ENCODE measurements around the gene WDR93. TPM values are rescaled to one million over a fixed set of nuclear protein-coding genes. Genes with fewer than 3 reads are reported as not detected.

The WDR93 gene
- polyA plus RNA-seq, 2 donors = 0.02 TPM; not detected in 1

GRCh38 chr15:89707577-89707976, 17.0 kb downstream of the WDR93 start:
- H3K9me3 ChIP-seq (ENCODE audit: control insufficient read depth in 2 of 2, insufficient read depth in 1 of 2, low read depth in 1 of 2, low read length in 1 of 2) = no peaks in the 10 kb centered on the region
- WGBS, 2 donors = 45 to 61% methylated on average over 1 of the region's 1 CpG
- no peak overlapping the region for H3K4me3 ChIP-seq (ENCODE audit: low read depth in 1 of 2, low read length in 2 of 2)
- no peaks in the 10 kb centered on the region for H3K4me1 ChIP-seq (ENCODE audit: control insufficient read depth in 2 of 2, insufficient read depth in 2 of 2, low read length in 1 of 2)
- H3K27ac ChIP-seq (ENCODE audit: low read depth in 2 of 2, low read length in 1 of 2) = no peak overlapping the region
- no peaks in the 10 kb centered on the region for H3K27me3 ChIP-seq (ENCODE audit: control insufficient read depth in 1 of 2, insufficient read depth in 2 of 2, low read length in 2 of 2)
- no peaks in the 10 kb centered on the region for H3K36me3 ChIP-seq (ENCODE audit: control insufficient read depth in 2 of 2, insufficient read depth in 2 of 2, low read length in 1 of 2)

GRCh38 chr15:89714775-89715174, 24.2 kb downstream of the WDR93 start:
- Histone ChIP-seq H3K4me3 (ENCODE audit: low read depth in 1 of 2, low read length in 2 of 2) (no peak overlapping the region), H3K27ac (ENCODE audit: low read depth in 2 of 2, low read length in 1 of 2) (no peak overlapping the region), H3K4me1 (ENCODE audit: control insufficient read depth in 2 of 2, insufficient read depth in 2 of 2, low read length in 1 of 2) (no peaks in the 10 kb centered on the region), H3K36me3 (ENCODE audit: control insufficient read depth in 2 of 2, insufficient read depth in 2 of 2, low read length in 1 of 2) (no peaks in the 10 kb centered on the region), H3K27me3 (ENCODE audit: control insufficient read depth in 1 of 2, insufficient read depth in 2 of 2, low read length in 2 of 2) (no peaks in the 10 kb centered on the region), H3K9me3 (ENCODE audit: control insufficient read depth in 2 of 2, insufficient read depth in 1 of 2, low read depth in 1 of 2, low read length in 1 of 2) (no peaks in the 10 kb centered on the region)
- 90% methylated on average over 2 of the region's 2 CpGs for WGBS, 2 donors

- 63 to 84% methylated on average over 3 of the region's 3 CpGs for WGBS, 2 donors
Observed at GRCh38 chr15:89723031-89723430, 32.4 kb downstream of the WDR93 start.

GRCh38 chr15:89724621-89725020, 34.0 kb downstream of the WDR93 start:
- Histone ChIP-seq H3K9me3 (ENCODE audit: control insufficient read depth in 2 of 2, insufficient read depth in 1 of 2, low read depth in 1 of 2, low read length in 1 of 2) (no peaks in the 10 kb centered on the region), H3K27me3 (ENCODE audit: control insufficient read depth in 1 of 2, insufficient read depth in 2 of 2, low read length in 2 of 2) (no peaks in the 10 kb centered on the region), H3K4me1 (ENCODE audit: control insufficient read depth in 2 of 2, insufficient read depth in 2 of 2, low read length in 1 of 2) (no peaks in the 10 kb centered on the region), H3K36me3 (ENCODE audit: control insufficient read depth in 2 of 2, insufficient read depth in 2 of 2, low read length in 1 of 2) (no peaks in the 10 kb centered on the region), H3K4me3 (ENCODE audit: low read depth in 1 of 2, low read length in 2 of 2) (no peak overlapping the region), H3K27ac (ENCODE audit: low read depth in 2 of 2, low read length in 1 of 2) (no peak overlapping the region)
- WGBS, 2 donors = 97 to 100% methylated on average over 1 of the region's 1 CpG

More at GRCh38 chr15:89723031-89723430, 32.4 kb downstream of the WDR93 start:
- Histone ChIP-seq H3K4me1 (ENCODE audit: control insufficient read depth in 2 of 2, insufficient read depth in 2 of 2, low read length in 1 of 2) (no peaks in the 10 kb centered on the region), H3K27ac (ENCODE audit: low read depth in 2 of 2, low read length in 1 of 2) (no peak overlapping the region), H3K36me3 (ENCODE audit: control insufficient read depth in 2 of 2, insufficient read depth in 2 of 2, low read length in 1 of 2) (no peaks in the 10 kb centered on the region), H3K27me3 (ENCODE audit: control insufficient read depth in 1 of 2, insufficient read depth in 2 of 2, low read length in 2 of 2) (no peaks in the 10 kb centered on the region), H3K4me3 (ENCODE audit: low read depth in 1 of 2, low read length in 2 of 2) (no peak overlapping the region), H3K9me3 (ENCODE audit: control insufficient read depth in 2 of 2, insufficient read depth in 1 of 2, low read depth in 1 of 2, low read length in 1 of 2) (no peaks in the 10 kb centered on the region)

GRCh38 chr15:89725064-89725463, 34.5 kb downstream of the WDR93 start:
- no peaks in the 10 kb centered on the region for H3K9me3 ChIP-seq (ENCODE audit: control insufficient read depth in 2 of 2, insufficient read depth in 1 of 2, low read depth in 1 of 2, low read length in 1 of 2)
- no peak overlapping the region for H3K4me3 ChIP-seq (ENCODE audit: low read depth in 1 of 2, low read length in 2 of 2)
- H3K27me3 ChIP-seq (ENCODE audit: control insufficient read depth in 1 of 2, insufficient read depth in 2 of 2, low read length in 2 of 2) = no peaks in the 10 kb centered on the region
- H3K36me3 ChIP-seq (ENCODE audit: control insufficient read depth in 2 of 2, insufficient read depth in 2 of 2, low read length in 1 of 2) = no peaks in the 10 kb centered on the region
- no peak overlapping the region for H3K27ac ChIP-seq (ENCODE audit: low read depth in 2 of 2, low read length in 1 of 2)
- WGBS, 2 donors = 89 to 93% methylated on average over 1 of the region's 1 CpG
- no peaks in the 10 kb centered on the region for H3K4me1 ChIP-seq (ENCODE audit: control insufficient read depth in 2 of 2, insufficient read depth in 2 of 2, low read length in 1 of 2)

- 45% methylated on average over 2 of the region's 2 CpGs for WGBS, 2 donors
- Histone ChIP-seq H3K36me3 (ENCODE audit: control insufficient read depth in 2 of 2, insufficient read depth in 2 of 2, low read length in 1 of 2) (no peaks in the 10 kb centered on the region), H3K4me1 (ENCODE audit: control insufficient read depth in 2 of 2, insufficient read depth in 2 of 2, low read length in 1 of 2) (no peaks in the 10 kb centered on the region), H3K4me3 (ENCODE audit: low read depth in 1 of 2, low read length in 2 of 2) (no peak overlapping the region), H3K27ac (ENCODE audit: low read depth in 2 of 2, low read length in 1 of 2) (no peak overlapping the region), H3K9me3 (ENCODE audit: control insufficient read depth in 2 of 2, insufficient read depth in 1 of 2, low read depth in 1 of 2, low read length in 1 of 2) (no peaks in the 10 kb centered on the region), H3K27me3 (ENCODE audit: control insufficient read depth in 1 of 2, insufficient read depth in 2 of 2, low read length in 2 of 2) (no peaks in the 10 kb centered on the region)
Observed at GRCh38 chr15:89728254-89728653, 37.6 kb downstream of the WDR93 start.

- no peaks in the 10 kb centered on the region for H3K36me3 ChIP-seq (ENCODE audit: control insufficient read depth in 2 of 2, insufficient read depth in 2 of 2, low read length in 1 of 2)
- no peaks in the 10 kb centered on the region for H3K4me1 ChIP-seq (ENCODE audit: control insufficient read depth in 2 of 2, insufficient read depth in 2 of 2, low read length in 1 of 2)
- H3K27me3 ChIP-seq (ENCODE audit: control insufficient read depth in 1 of 2, insufficient read depth in 2 of 2, low read length in 2 of 2) = no peaks in the 10 kb centered on the region
- H3K4me3 ChIP-seq (ENCODE audit: low read depth in 1 of 2, low read length in 2 of 2) = no peak overlapping the region
- no peaks in the 10 kb centered on the region for H3K9me3 ChIP-seq (ENCODE audit: control insufficient read depth in 2 of 2, insufficient read depth in 1 of 2, low read depth in 1 of 2, low read length in 1 of 2)
- H3K27ac ChIP-seq (ENCODE audit: low read depth in 2 of 2, low read length in 1 of 2) = no peak overlapping the region
- 83 to 86% methylated on average over 5 of the region's 5 CpGs for WGBS, 2 donors
Observed at GRCh38 chr15:89731275-89731674, 40.7 kb downstream of the WDR93 start.

GRCh38 chr15:89732451-89733172, 42.0 kb downstream of the WDR93 start:
- H3K27me3 ChIP-seq (ENCODE audit: control insufficient read depth in 1 of 2, insufficient read depth in 2 of 2, low read length in 2 of 2) = no peaks in the 10 kb centered on the region
- no peak overlapping the region for H3K4me3 ChIP-seq (ENCODE audit: low read depth in 1 of 2, low read length in 2 of 2)
- H3K36me3 ChIP-seq (ENCODE audit: control insufficient read depth in 2 of 2, insufficient read depth in 2 of 2, low read length in 1 of 2) = no peaks in the 10 kb centered on the region
- no peaks in the 10 kb centered on the region for H3K9me3 ChIP-seq (ENCODE audit: control insufficient read depth in 2 of 2, insufficient read depth in 1 of 2, low read depth in 1 of 2, low read length in 1 of 2)
- no peak overlapping the region for H3K27ac ChIP-seq (ENCODE audit: low read depth in 2 of 2, low read length in 1 of 2)
- H3K4me1 ChIP-seq (ENCODE audit: control insufficient read depth in 2 of 2, insufficient read depth in 2 of 2, low read length in 1 of 2) = no peaks in the 10 kb centered on the region
- WGBS, 2 donors = 57 to 67% methylated on average over 8 of the region's 8 CpGs

- H3K36me3 ChIP-seq (ENCODE audit: control insufficient read depth in 2 of 2, insufficient read depth in 2 of 2, low read length in 1 of 2) = no peaks in the 10 kb centered on the region
- no peaks in the 10 kb centered on the region for H3K4me1 ChIP-seq (ENCODE audit: control insufficient read depth in 2 of 2, insufficient read depth in 2 of 2, low read length in 1 of 2)
- H3K9me3 ChIP-seq (ENCODE audit: control insufficient read depth in 2 of 2, insufficient read depth in 1 of 2, low read depth in 1 of 2, low read length in 1 of 2) = no peaks in the 10 kb centered on the region
- WGBS, 2 donors = 61 to 71% methylated on average over 4 of the region's 4 CpGs
- no peak overlapping the region for H3K27ac ChIP-seq (ENCODE audit: low read depth in 2 of 2, low read length in 1 of 2)
- no peak overlapping the region for H3K4me3 ChIP-seq (ENCODE audit: low read depth in 1 of 2, low read length in 2 of 2)
- no peaks in the 10 kb centered on the region for H3K27me3 ChIP-seq (ENCODE audit: control insufficient read depth in 1 of 2, insufficient read depth in 2 of 2, low read length in 2 of 2)
Observed at GRCh38 chr15:89735773-89736172, 45.2 kb downstream of the WDR93 start.

GRCh38 chr15:89740137-89740536, 49.5 kb downstream of the WDR93 start:
- no peak overlapping the region for H3K27ac ChIP-seq (ENCODE audit: low read depth in 2 of 2, low read length in 1 of 2)
- no peak overlapping the region for H3K4me3 ChIP-seq (ENCODE audit: low read depth in 1 of 2, low read length in 2 of 2)
- no peaks in the 10 kb centered on the region for H3K27me3 ChIP-seq (ENCODE audit: control insufficient read depth in 1 of 2, insufficient read depth in 2 of 2, low read length in 2 of 2)
- no peaks in the 10 kb centered on the region for H3K36me3 ChIP-seq (ENCODE audit: control insufficient read depth in 2 of 2, insufficient read depth in 2 of 2, low read length in 1 of 2)
- H3K9me3 ChIP-seq (ENCODE audit: control insufficient read depth in 2 of 2, insufficient read depth in 1 of 2, low read depth in 1 of 2, low read length in 1 of 2) = no peaks in the 10 kb centered on the region
- WGBS, 2 donors = 4 to 5% methylated on average over 8 of the region's 8 CpGs
- H3K4me1 ChIP-seq (ENCODE audit: control insufficient read depth in 2 of 2, insufficient read depth in 2 of 2, low read length in 1 of 2) = no peaks in the 10 kb centered on the region
